OCI-LY3 (cell line): Measurements from ENCODE around the gene SCN8A.

Experiments
- CTCF ChIP-seq: fragments of 200-600, 300-600 bp; sonication (generic); IDR thresholded peaks from 2 replicates; pipeline ENCODE4 v1.5.1; 2014; ENCODE audit warnings: antibody characterized with exemption, low read length, low read depth
- EZH2phosphoT487 ChIP-seq: fragments of 200-600 bp; shearing (Covaris generic); IDR thresholded peaks from 2 replicates; pipeline ENCODE4 v1.6.1; 2018; ENCODE audit warnings: antibody characterized with exemption, mixed run types, low read depth

- TF ChIP-seq CTCF (no peak), EZH2phosphoT487 (no peak)
Observed at GRCh38 chr12:51621156-51621922, 30.3 kb downstream of the SCN8A start.
